ES-I3 (cell line): ENCODE measurements around the gene GMPS.

Source experiments
- H3K36me3 ChIP-seq: 2 replicates; pipeline ENCODE4 v1.6.1; 2013; ENCODE audit warnings: mild to moderate bottlenecking, low read length, control low read depth, moderate library complexity; ENCODE audit not compliant: insufficient read depth
- H3K4me1 ChIP-seq: 2 replicates; pipeline ENCODE4 v1.6.1; 2013; ENCODE audit warnings: mild to moderate bottlenecking, control low read depth, low read length; ENCODE audit not compliant: insufficient read depth
- H3K9ac ChIP-seq: 2 replicates; pipeline ENCODE4 v1.6.1; 2013; ENCODE audit warnings: low read depth, mild to moderate bottlenecking, low read length, moderate library complexity
- H3K9me3 ChIP-seq: 2 replicates; pipeline ENCODE4 v1.6.1; 2013; ENCODE audit warnings: mild to moderate bottlenecking, low read length, moderate library complexity; ENCODE audit not compliant: control insufficient read depth, insufficient read depth

The GMPS gene

GRCh38 chr3:155889952-155890351 is 19.5 kb downstream of the GMPS start:
- Histone ChIP-seq H3K9ac (no peak overlapping the region), H3K9me3 (no peaks in the 10 kb centered on the region), H3K36me3 (no peaks in the 10 kb centered on the region), H3K4me1 (no peaks in the 10 kb centered on the region; the same call in none of the 2 replicates)

- H3K4me1 ChIP-seq, result no peaks in the 10 kb centered on the region; the same call in none of the 2 replicates
- H3K9ac ChIP-seq, result no peak overlapping the region
Measured at GRCh38 chr3:155890671-155891190, 20.3 kb downstream of the GMPS start.

GRCh38 chr3:155891321-155891720 is 20.9 kb downstream of the GMPS start:
- Histone ChIP-seq H3K9ac (no peak overlapping the region), H3K36me3 (no peaks in the 10 kb centered on the region), H3K4me1 (no peaks in the 10 kb centered on the region; the same call in none of the 2 replicates)

More at GRCh38 chr3:155890671-155891190, 20.3 kb downstream of the GMPS start:
- H3K36me3 ChIP-seq, result no peaks in the 10 kb centered on the region
- H3K9me3 ChIP-seq, result no peaks in the 10 kb centered on the region

GRCh38 chr3:155895379-155895900 is 25.0 kb downstream of the GMPS start:
- H3K4me1 ChIP-seq, result no peaks in the 10 kb centered on the region
- H3K36me3 ChIP-seq, result peaks cover 5% of the 10 kb centered on the region; the same call in 1 of the 2 replicates
- no peak overlapping the region for H3K9ac ChIP-seq
- H3K9me3 ChIP-seq, result no peaks in the 10 kb centered on the region

More at GRCh38 chr3:155891321-155891720, 20.9 kb downstream of the GMPS start:
- no peaks in the 10 kb centered on the region for H3K9me3 ChIP-seq

- Histone ChIP-seq H3K9me3 (no peaks in the 10 kb centered on the region), H3K4me1 (no peaks in the 10 kb centered on the region), H3K36me3 (peaks cover 8% of the 10 kb centered on the region), H3K9ac (no peak overlapping the region)
Measured at GRCh38 chr3:155906900-155907299, 36.5 kb downstream of the GMPS start.

GRCh38 chr3:155908086-155908485 is 37.6 kb downstream of the GMPS start:
- H3K36me3 ChIP-seq, result peaks cover 11% of the 10 kb centered on the region

GRCh38 chr3:155908605-155909004 is 38.2 kb downstream of the GMPS start:
- Histone ChIP-seq H3K36me3 (peaks cover 11% of the 10 kb centered on the region), H3K9ac (no peak overlapping the region), H3K9me3 (no peaks in the 10 kb centered on the region), H3K4me1 (no peaks in the 10 kb centered on the region)

More at GRCh38 chr3:155908086-155908485, 37.6 kb downstream of the GMPS start:
- Histone ChIP-seq H3K9me3 (no peaks in the 10 kb centered on the region), H3K4me1 (no peaks in the 10 kb centered on the region), H3K9ac (no peak overlapping the region)

GRCh38 chr3:155912090-155912489 is 41.6 kb downstream of the GMPS start:
- Histone ChIP-seq H3K36me3 (peaks cover 15% of the 10 kb centered on the region), H3K4me1 (no peaks in the 10 kb centered on the region), H3K9me3 (no peaks in the 10 kb centered on the region), H3K9ac (no peak overlapping the region)

GRCh38 chr3:155912579-155913190 is 42.2 kb downstream of the GMPS start:
- Histone ChIP-seq H3K36me3 (peaks cover 10% of the 10 kb centered on the region; the same call in 1 of the 2 replicates), H3K9me3 (no peaks in the 10 kb centered on the region), H3K9ac (no peak overlapping the region), H3K4me1 (no peaks in the 10 kb centered on the region)

- Histone ChIP-seq H3K4me1 (no peaks in the 10 kb centered on the region), H3K9me3 (no peaks in the 10 kb centered on the region), H3K9ac (no peak overlapping the region), H3K36me3 (peaks cover 8% of the 10 kb centered on the region)
Measured at GRCh38 chr3:155917781-155918180, 47.3 kb downstream of the GMPS start.

- no peaks in the 10 kb centered on the region for H3K4me1 ChIP-seq
- H3K9me3 ChIP-seq, result no peaks in the 10 kb centered on the region
- H3K9ac ChIP-seq, result no peak overlapping the region
- peaks cover 8% of the 10 kb centered on the region for H3K36me3 ChIP-seq
Measured at GRCh38 chr3:155919728-155920127, 49.3 kb downstream of the GMPS start.

- no peaks in the 10 kb centered on the region for H3K9me3 ChIP-seq
- H3K4me1 ChIP-seq, result no peaks in the 10 kb centered on the region
- no peak overlapping the region for H3K9ac ChIP-seq
- H3K36me3 ChIP-seq, result peaks cover 4% of the 10 kb centered on the region; the same call in 1 of the 2 replicates
Measured at GRCh38 chr3:155921486-155921885, 51.0 kb downstream of the GMPS start.

GRCh38 chr3:155934230-155934629 is 63.8 kb downstream of the GMPS start:
- Histone ChIP-seq H3K9ac (no peak overlapping the region), H3K9me3 (no peaks in the 10 kb centered on the region), H3K36me3 (peaks cover 11% of the 10 kb centered on the region), H3K4me1 (no peaks in the 10 kb centered on the region)

- Histone ChIP-seq H3K9ac (no peak overlapping the region), H3K36me3 (peaks cover 11% of the 10 kb centered on the region), H3K4me1 (no peaks in the 10 kb centered on the region), H3K9me3 (no peaks in the 10 kb centered on the region)
Measured at GRCh38 chr3:155938409-155938808, 68.0 kb downstream of the GMPS start.

- no peak overlapping the region for H3K9ac ChIP-seq
- peaks cover 8% of the 10 kb centered on the region for H3K36me3 ChIP-seq
- H3K9me3 ChIP-seq, result no peaks in the 10 kb centered on the region
- no peaks in the 10 kb centered on the region for H3K4me1 ChIP-seq
Measured at GRCh38 chr3:155941354-155941753, 70.9 kb downstream of the GMPS start.
